AG08395 (cell line): ENCODE results near the gene MID1.
A peak's percentile ranks its signal among the peaks of the same experiment; 100 is the strongest.

Source experiments
- DNase-seq: peaks from one replicate; pipeline ENCODE4 v3.0.0; 2012; ENCODE audit warnings: mixed read lengths, low spot score

Gene MID1

DNA sequence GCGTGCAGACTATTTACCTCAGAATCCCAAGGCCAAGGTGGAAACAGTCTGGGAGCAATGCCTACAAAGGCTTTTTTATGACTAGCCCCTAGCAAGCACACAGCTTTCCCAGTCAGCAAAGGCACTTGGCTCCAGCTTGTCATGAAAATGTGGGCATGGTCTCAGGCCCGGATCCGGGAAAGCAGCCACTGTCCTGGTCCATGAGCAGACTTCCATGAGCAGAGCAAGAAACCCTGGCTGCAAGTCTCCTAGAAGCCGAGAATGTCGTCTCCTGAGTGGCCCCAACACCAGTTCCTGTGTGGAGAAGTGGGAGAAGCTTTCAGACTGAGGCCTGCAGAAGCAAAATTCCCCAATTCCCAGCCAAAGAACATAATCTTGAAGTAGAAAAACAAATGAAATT is 190.5 kb downstream of the MID1 start:
- no peak for DNase-seq

DNA sequence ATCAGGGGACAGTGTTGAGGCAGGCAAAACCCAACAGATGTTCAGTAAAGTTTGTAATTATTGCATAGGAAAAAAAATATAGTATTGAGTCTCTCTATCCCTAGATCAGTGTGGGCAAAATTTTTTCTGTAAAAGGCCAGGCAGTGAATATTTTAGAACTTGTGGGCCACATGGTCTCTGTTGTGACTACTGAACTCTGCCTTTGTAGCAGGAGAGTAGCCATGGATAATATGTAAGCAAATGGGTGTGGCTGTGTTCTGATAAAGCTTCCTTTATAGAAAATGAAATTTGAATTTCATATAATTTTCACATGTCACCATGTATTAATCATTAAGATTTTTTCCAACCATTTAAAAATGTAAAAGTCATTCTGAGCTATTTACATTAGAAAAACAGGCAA is 193.1 kb downstream of the MID1 start:
- DNase-seq, result no peak

DNA sequence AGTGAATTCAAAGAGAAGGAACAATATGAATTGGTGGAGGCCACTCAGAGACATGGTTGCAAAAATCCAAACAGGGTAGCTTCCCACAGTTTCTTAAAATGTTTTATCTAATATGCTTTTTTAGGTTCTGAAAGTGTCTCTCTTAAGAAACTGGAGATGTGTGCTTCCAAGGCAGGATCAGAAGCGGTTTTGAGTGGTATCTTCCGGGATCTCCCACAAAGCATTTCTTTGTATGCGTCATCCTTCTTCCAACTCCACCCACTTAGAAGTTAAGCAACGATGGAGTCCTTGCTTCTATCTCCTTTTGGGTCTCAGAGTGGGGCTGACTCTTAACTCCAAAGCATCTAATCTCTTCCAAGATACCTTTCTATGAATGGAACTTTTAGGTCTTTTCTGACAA is 196.7 kb downstream of the MID1 start:
- no peak for DNase-seq

DNA sequence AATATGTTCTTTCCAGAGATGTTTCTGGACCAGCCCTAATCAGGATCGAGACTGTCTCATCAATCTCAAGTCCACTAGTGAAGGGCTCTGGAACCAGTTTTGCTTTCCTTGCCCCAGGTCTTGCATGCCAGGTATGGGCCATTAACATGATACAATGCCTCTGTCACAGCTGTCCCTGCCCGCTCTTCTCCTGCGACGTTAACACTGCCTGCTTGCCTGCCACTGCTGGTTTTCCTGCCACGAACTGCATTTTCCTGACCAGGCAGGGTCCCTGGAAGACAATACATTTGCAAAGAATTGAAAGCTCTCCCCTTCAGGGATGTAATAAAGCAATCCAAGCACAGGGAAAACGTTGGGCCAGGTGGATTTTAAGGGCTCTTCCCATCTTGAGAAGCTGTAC is 200.3 kb downstream of the MID1 start:
- DNase-seq, result no peak

DNA sequence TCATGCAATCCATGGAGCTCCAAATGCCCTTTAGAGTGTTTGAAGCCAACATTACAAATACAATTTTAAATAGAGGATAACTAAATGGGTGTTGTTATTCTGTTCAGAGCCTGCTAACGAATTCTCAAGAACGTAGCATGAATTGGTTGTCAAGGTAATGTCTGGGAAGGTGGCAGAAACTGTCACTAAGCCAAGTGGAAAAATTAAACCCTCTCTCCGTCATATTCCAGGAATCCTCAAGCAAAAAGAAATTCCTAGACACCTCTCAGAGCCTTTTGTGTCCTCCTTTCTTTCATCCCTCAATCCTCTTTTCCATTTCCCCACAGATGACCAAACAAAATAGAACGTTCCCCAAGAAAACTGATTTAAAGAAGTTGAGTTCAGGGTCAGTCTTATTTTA is 204.0 kb downstream of the MID1 start:
- no peak for DNase-seq

DNA sequence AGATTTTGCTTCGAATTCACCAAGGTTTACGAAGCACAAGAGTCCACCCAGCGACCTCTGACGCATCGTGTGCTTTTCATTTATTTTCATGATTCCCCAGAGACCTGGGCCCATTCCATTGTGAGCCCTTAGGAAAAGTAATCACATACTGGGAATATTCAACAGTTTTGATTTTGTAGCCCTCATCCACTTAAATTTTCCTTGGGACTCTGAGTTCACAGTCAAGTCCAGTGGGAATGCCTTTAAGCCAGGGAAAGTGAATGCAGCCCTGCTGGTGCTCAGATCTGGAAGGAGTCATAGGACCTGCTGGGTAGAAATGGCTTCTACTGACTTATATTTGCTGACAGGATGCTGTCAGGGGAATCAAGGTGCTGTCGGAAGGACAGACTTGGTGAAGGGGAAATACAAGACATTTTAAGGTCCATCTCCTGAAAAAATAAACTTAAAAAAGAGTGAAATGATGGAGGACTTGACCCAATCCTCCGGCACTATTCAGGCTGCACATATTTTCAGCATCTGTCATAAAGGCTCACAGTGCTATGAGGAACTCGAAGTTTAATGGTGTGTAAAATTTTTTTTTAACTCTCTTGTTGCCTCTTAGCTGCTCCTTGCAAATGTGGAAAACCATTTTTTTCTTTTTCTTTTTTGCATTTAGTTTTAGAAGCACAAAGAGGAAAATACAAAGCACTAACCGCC is 204.9 kb downstream of the MID1 start:
- peak; percentile 39 for DNase-seq

DNA sequence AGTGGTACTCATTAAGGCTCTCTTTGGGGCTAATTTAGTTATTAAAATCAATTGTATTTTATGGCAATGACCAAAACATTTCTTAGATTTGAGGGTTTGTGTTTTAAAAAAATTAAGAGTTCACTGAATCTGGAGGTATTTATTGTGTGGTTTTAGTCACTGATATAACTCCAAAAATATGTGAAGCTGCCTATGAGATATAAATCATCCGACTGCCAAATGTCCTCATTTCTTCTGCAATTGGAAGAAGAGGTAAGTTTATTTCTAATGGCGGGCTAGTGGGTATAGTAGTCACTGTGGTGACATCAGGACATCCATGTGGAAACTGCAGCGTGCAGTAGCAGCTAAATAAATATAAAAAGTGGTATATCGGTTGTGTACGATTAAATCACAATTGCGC is 205.5 kb downstream of the MID1 start:
- no peak for DNase-seq

DNA sequence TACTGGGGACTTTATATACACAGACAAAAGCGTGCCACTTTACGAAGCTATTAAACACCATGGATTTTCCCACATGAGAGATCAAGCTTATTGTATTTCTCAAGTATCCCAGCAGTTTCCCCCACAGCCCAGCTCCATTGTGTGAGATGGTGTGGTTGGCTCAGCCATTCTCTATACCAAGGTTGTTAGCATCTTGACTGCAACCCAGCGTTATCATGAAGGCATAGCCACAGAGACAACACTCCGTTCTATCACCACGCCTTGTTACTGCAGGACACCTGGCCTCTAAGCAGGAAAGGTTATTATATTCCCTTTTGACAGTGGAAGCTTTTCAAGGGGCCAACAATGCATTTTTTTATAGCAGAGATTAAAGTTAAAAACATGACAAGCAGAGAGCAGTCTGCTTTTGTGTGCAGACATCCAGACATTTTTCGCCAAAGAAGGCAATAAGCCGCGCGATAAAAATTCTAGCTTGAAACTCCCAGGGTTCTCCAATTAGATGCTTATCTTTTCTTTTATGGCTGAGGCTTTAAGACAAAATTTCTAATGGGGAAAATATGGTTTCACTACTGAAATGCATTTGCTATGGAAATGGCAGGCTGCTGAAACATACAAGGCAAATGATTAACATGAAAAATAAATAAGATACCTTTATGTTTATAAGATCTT is 206.1 kb downstream of the MID1 start:
- DNase-seq, result no peak

DNA sequence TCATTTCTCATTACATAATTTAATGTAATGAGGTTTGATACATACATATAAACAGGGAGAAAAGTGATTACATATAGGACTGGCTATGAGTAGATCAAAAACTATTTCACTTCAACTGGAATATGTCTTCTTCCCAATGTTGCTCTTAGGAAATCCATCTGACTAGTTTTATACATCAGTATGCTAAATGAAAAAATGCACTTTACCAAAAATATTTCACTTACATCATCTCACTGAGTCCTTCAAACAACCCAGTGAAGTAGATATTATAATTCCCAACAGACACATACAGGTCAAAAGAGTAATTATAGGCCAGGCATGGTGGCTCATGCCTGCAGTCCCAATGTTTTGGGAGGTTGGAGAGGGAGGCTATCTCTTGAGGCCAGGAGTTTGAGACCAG is 215.9 kb downstream of the MID1 start:
- peak; percentile 10 for DNase-seq

DNA sequence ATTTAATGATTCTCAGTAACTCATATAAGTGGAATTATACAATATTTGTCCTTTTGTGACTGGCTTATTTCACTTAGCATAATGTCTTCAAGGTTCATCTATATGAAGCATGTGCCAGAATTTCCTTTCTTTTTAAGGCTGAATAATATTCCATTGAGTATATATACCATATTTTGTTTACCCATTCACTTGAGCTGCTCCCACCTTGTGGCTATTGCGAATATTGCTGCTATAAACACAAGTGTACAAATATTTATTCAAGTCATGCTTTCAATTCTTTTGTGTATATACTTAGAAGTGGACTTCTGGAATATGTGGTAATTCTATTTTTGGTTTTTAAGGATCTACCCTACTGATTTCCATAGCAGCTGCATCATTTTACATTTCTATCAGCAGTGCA is 219.1 kb downstream of the MID1 start:
- no peak for DNase-seq

DNA sequence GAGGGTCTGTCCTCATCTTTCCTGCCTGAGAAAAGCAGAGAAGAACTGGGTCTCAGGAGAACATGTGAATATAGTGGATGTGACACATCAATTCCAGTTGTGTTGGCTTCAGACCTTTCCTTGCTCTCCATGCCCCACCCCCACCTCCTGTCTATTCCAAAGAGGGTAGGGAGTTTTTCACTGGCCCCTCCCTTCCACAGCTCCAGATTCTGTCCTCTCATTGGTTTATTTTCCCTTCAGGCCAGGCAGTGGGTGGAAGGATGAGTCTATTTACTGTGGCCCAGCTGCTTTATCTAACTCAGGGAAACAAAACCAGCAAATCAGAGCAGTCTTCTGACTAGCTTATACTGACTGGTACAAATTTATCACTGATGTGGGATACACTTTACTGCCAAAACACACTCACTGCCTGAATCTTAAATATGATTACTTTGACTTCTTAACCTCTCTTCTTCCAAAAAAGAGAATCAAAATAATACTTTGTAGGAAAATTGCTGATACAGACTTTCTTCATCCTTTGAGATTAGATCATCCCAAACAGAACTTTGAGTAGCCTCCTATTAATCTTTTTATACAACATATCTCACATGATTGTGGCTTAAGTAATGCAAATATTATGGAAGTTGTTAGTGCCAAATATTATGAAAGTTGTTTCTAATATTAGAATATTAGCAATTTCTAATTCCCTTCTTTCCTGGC is 221.2 kb downstream of the MID1 start:
- DNase-seq, result no peak

DNA sequence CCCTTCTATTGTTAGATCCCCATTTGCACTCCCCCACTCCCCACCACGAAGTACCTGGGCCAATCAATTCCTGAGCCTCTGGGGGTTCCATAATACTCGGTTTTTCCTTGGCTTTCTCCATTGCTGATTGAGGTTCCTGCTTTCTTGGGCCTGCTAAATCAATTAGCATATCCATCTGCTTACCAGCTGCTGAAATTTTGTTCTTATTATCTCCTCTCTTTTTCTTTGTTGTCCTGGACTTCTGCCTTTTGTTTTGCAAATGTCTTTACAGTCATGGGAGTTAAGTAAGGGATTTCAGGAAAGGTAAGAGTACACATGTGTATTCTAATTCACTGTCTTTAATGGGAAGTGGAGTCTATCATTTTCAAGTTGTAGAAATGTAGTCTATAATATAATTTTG is 222.2 kb downstream of the MID1 start:
- DNase-seq, result no peak

DNA sequence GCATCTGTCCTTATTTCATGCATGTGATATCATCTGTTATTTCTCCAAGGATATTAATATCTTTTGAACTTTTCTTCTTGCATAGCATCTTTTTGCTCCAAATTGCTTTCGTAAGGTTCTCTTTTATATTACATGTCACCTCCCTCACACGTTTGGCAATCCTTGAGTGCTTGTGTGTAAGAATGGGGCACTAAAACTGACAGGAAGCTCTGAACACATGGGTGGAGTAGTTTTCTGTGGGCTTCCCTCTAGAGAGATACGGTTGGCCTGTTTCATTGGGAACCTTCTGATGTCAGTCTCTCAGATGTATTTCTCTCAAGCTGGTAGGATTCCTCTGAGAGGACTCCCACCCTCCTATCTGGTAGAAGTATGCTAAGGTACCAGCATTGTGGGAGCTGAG is 223.0 kb downstream of the MID1 start:
- DNase-seq, result no peak

DNA sequence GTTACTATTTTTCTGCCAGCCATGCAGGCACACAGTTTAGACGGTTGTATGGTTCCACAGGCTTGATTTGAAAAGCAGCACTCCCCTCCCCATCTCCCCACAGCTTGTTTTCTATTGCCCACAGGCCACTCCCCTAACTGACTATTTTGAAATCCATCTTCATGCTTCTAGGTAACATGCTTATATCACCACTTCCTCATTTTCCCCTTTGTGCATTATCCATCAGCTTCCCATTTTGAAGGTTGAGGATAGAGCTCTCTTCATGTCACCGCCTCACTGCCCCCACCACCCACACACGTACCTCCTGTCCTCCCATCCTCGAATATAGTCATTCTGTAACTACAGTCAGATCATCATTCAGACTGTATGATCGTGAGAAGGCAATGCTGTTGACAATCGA is 224.7 kb downstream of the MID1 start:
- no peak for DNase-seq
